Endothelial cell of hepatic sinusoid (primary cell): Measurements from ENCODE around the gene RNU1-2.
"Not testable (repeated sequence)": the region's sequence is repeated elsewhere in the genome, so short reads cannot be mapped to it uniquely, and the experiment has no call there.

Experiments
- in situ Hi-C: cut with HindIII; loops from 2 replicates; pipeline ENCODE4 v1.10.0; 2017; ENCODE audit warnings: low sequenced_read_pairs

RNU1-2 gene

DNA sequence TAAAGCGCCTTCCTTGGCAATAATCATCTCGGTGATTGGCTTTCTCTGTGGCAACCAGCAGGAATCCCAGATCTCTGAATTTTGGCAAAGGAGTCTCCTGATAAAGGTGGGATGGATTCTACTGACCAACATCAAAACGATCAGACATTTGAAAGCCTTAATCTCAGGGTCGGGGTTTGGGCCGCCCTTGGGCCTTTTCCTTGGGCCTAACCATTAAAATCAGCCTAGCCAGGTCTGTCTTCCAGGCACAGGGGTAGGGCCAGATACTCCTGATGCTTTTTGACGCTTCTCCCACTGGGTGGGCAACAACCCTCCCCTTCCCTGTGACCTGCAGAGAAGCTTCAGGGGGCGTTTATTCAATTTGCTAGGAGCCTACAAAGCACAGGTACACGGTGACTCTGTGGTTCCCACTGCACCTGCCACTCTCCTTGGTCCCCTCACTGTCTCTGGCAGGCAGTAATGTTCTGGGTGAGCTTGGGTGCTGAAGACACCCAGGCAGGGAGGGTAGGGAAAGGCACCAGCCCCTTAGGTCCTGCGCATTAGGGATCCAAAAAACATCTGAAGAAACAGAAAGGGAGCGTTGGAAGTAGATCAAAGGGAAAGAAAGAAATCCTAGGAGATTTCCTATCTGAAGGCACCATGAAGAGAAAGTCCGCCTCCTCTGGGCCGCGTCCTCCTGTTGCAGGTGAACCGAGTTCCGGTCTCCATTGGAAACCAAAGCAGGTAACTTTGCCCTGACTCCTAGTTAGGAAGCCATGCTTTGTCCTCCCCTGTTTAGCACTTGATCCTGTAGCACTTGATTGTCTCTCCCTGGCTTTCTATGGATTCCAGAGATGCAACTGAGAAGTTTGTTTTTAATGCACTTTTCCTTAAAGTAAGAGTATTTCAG is 12.3 kb downstream of the RNU1-2 start:
- in situ Hi-C loops, result no loop called here

GRCh38 chr1:16911851-16912721 is 16.3 kb downstream of the RNU1-2 start:
- in situ Hi-C loops, result not testable (repeated sequence)

DNA sequence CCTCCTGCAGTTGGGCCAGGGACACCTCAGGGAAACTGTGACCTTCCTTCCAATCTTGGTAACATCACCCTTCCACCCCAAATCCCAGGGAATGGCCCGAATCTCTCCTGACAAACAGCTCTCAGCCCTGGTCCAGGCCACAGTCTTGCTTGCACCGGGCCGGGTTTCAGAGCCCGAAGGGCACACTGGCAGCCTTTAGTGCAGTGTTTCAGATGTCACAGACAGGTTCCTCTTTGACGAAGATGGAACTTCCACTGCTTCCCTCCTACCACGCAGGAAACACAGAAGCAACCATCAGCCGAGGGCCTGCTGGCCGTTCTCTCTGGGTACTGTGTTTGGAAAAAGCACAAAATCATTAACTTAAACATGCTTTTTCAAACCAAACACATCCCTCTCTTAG is 17.0 kb downstream of the RNU1-2 start:
- in situ Hi-C loops, result not testable (repeated sequence)

GRCh38 chr1:16913181-16913832 is 17.5 kb downstream of the RNU1-2 start:
- in situ Hi-C loops, result no loop called here

GRCh38 chr1:16913833-16914662 is 18.3 kb downstream of the RNU1-2 start:
- in situ Hi-C loops, result no loop called here

GRCh38 chr1:16914928-16915626 is 19.3 kb downstream of the RNU1-2 start:
- in situ Hi-C loops, result not testable (repeated sequence)

- in situ Hi-C loops, result no loop called here
Observed at GRCh38 chr1:16915627-16915973, 19.8 kb downstream of the RNU1-2 start.

DNA sequence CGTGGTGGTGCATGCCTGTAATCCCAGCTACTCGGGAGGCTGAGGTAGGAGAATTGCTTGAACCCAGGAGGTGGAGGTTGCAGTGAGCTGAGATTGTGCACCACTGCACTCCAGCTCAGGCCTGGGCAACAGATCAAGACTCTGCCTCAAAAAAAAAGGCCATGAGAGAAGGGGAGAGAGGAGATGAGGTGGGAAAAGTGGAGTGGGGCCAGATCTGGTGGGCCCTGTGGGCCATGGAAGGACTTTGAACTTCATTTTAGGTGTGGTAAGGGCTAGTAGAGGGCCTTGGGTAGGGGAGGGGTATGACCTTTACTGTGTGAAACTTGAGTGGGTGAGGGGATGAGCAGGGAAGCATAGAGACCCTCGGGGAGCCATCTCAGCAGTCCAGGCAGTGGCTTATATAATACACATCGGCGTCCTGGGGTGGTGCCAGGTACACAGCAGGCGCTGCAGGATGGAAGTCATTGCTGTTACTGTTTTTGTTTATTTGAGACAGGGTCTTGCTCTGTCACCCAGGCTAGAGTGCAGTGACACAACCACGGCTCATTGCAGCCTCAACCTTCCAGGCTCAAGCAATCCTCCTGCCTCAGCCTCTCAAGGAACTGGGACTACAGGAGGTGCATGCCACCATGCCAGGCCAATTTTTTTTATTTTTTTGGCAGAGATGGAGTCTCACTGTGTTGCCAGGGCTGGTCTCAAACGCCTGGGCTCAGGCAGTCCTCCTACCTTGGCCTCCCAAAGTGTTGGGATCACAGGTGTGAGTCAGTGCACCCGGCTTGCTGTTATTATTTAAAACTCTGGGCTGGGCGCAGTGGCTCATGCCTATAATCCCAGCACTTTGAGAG is 20.5 kb downstream of the RNU1-2 start:
- in situ Hi-C loops, result not testable (repeated sequence)

- in situ Hi-C loops, result no loop called here
Observed at GRCh38 chr1:16918371-16918770, 22.6 kb downstream of the RNU1-2 start.

GRCh38 chr1:16918936-16919665 is 23.3 kb downstream of the RNU1-2 start:
- in situ Hi-C loops, result not testable (repeated sequence)

DNA sequence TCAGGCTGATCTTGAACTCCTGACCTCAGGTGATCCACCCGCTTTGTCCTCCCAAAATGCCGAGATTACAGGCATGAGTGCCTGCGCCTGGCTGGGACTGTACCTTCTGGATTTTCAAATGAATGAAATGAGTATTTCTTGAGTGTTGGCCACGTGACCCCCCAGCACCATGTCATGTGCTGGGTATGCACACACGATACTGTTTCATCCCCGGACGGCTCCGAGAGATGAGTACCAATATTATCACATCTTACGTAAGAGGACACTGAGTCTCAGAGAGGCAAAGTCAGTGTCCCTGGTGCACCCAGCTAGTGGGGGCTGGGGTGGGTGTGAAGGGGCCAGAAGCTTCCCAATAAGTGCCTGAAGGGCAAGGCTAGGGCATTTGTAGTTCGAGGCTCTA is 25.2 kb downstream of the RNU1-2 start:
- in situ Hi-C loops, result loop anchor here (5.0 kb wide), 2 partner anchors 51 to 91 kb away; partner anchors contain the start of gene ATP13A2

- in situ Hi-C loops, result loop anchor here (5.0 kb wide), 2 partner anchors 51 to 91 kb away; partner anchors contain the start of gene ATP13A2
Observed at GRCh38 chr1:16921391-16922185, 25.8 kb downstream of the RNU1-2 start, which contains the start of gene CROCC. Gene CROCC, plus strand, starts transcription at chr1:16921931. Its CDS starts 88 bp downstream, at chr1:16922019.

GRCh38 chr1:16922466-16922865 is 26.7 kb downstream of the RNU1-2 start:
- in situ Hi-C loops, result loop anchor here (5.0 kb wide), 2 partner anchors 50 to 90 kb away; partner anchors contain the start of gene ATP13A2

- in situ Hi-C loops, result loop anchor here (5.0 kb wide), 2 partner anchors 49 to 89 kb away; partner anchors contain the start of gene ATP13A2
Observed at GRCh38 chr1:16922885-16923431, 27.2 kb downstream of the RNU1-2 start.

DNA sequence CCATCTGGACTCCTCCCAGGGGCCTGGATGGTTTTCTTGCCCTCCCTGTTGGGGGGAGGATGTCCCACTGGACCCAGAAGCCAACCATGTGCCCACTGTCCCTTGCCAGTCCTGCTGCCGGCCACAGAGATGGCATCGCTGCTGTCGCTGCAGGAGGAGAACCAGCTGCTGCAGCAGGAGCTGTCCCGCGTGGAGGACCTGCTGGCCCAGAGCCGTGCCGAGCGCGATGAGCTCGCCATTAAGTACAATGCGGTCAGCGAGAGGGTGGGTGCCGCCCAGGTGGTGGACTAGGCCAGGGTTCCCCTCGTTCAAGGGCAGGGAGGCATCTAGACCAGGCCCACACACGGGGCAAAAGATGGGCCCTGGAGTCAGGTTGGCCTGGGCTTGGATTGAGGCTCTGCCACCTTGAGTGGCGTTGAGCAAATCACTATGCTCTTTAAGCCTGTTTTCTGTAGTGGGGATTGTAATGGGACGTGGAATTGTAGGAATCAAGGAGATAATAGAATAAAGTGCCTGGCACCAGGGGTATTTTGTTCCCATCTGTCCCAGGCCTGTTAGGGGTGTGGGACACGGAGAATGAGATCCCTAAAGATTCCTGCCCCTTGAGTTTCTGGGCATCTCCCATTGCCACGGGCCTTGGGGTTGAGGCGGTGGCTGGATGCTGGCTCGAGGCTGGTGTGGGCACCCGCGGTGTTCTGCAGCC is 28.6 kb downstream of the RNU1-2 start:
- in situ Hi-C loops, result loop anchor here (5.0 kb wide), 2 partner anchors 48 to 88 kb away; partner anchors contain the start of gene ATP13A2

DNA sequence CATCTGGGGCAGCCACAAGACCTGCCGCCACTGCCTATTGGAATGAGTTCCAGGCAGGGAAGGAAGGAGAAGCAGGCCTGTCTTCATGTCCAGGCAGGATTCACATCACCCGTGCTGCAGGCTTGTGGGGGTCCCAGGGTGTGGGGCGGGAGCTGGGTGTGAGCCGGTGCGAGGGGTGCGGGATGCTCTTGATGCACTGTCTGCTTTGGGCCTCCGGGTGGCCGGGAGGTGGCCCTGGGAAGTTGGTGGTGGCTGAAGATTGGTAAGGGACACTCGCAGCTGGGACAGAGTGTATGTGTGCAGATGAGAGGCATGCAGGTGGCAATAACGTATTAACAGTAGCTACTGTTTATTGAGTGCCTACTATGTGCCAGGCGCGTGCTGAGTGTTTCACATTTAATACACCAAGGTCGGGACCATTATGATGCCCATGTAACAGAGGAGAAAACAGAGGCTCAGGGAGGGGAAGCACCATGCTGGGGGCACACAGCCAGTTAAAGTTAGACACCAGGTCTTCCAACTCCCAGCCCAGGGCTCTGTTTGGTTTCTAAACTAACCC is 29.2 kb downstream of the RNU1-2 start:
- in situ Hi-C loops, result loop anchor here (5.0 kb wide), 2 partner anchors 47 to 87 kb away; partner anchors contain the start of gene ATP13A2
